Psoas muscle (tissue), 8 donors: Measurements from ENCODE around the gene MUC6. TPM values are rescaled to one million over a fixed set of nuclear protein-coding genes. Genes with fewer than 3 reads are reported as not detected.

Experiments
- ATAC-seq, 4 donors: fragments of 200-7000 bp; cut with Tn5 transposase; one replicate each; pipeline ENCODE4 v1.9.1; 2020; ENCODE audit warnings: moderate library complexity in 3 of 4, mild to moderate bottlenecking in 2 of 4
- DNase-seq, 2 donors: peaks; one replicate each; pipeline ENCODE4 v3.0.0-alpha.2; 2020
- H3K27ac ChIP-seq: fragments of 200-600 bp; one replicate; pipeline ENCODE4 v1.8.0; 2022
- H3K27me3 ChIP-seq, 3 donors: fragments of 200-600 bp in 1 of 3; one replicate each; pipeline versions ENCODE4 v1.6.1 to v1.8.0; 2013 to 2022; ENCODE audit warnings: low read length in 2 of 3, mild to moderate bottlenecking in 2 of 3, moderate library complexity in 1 of 3; ENCODE audit not compliant: insufficient read depth in 3 of 3
- H3K36me3 ChIP-seq, 2 donors: fragments of 200-600 bp in 1 of 2; one replicate each; pipeline versions ENCODE4 v1.6.1 to v1.8.0; 2013 to 2022; ENCODE audit warnings: low read depth in 1 of 2, mild to moderate bottlenecking in 1 of 2, moderate library complexity in 1 of 2; ENCODE audit not compliant: insufficient read depth in 1 of 2
- H3K4me1 ChIP-seq: fragments of 200-600 bp; one replicate; pipeline ENCODE4 v1.8.0; 2022
- H3K4me3 ChIP-seq: fragments of 200-600 bp; one replicate; pipeline ENCODE4 v1.8.0; 2022; ENCODE audit warnings: mild to moderate bottlenecking
- H3K9me3 ChIP-seq: fragments of 200-600 bp; one replicate; pipeline ENCODE4 v1.8.0; 2022
- CTCF ChIP-seq: fragments of 200-600 bp; IDR thresholded peaks from one replicate; pipeline ENCODE4 v1.8.0; 2022; ENCODE audit warnings: antibody characterized with exemption
- WGBS, 3 donors: extraction: QIAGEN DNeasy Blood & Tissue Kit; methylation state at CpG; one replicate each; pipeline versions ENCODE4 v1.1.6 to v1.1.7; 2013; 5-methylcytosine and 5-hydroxymethylcytosine counted together
- intact Hi-C, 2 donors: fragments of 100-400 bp; cut with DNase I; formaldehyde crosslinking; loops; one replicate each; pipeline versions ENCODE4 v1.11.0 to v1.14.2; 2022
- long read RNA-seq, 2 donors: library from polyadenylated mRNA; unstranded; transcript quantifications; one replicate each; pipeline ENCODE4 v2.0.0, GENCODE V29; 2021
- polyA plus RNA-seq, 3 donors: library from polyadenylated mRNA; stranded (reverse); fragments of 200-250 nt; gene quantifications; one replicate each; pipeline ENCODE4 v1.2.3, GENCODE V29; 2013
- total RNA-seq, 4 donors: library from RNA; stranded (reverse); fragmentation: NEBNext Ultra II Directional in 2 of 4; extraction: Animal tissue kit (Norgen Biotek cat#: 25700) in 2 of 4; gene quantifications; one replicate each; pipeline versions ENCODE4 v1.2.1 to v1.2.4, GENCODE V29; 2021 to 2023
- donor health status: healthy with polysubstance abuse.
- donor health status: DM: no; HTN: no; CAD: no; lungs with moderate emphysema.
- donor health status: Bipolar disorder and iron deficiency.
- donor health status: healthy.
- donor health status: DM: yes; HTN: yes; CAD: no.
- donor health status: DM: no; HTN: no; CAD: no.
- donor health status: DM: no; HTN: no; CAD: no.
- donor health status: DM: yes; HTN: yes; CAD: no.

MUC6 gene
- total RNA-seq: not detected
- polyA plus RNA-seq: under 1 TPM; under 0.01 to 0.04 (median 0.01) TPM
- long read RNA-seq, donor 1: 0 reads
- long read RNA-seq, donor 2, partial matches to known transcripts: 0 of 2 reads
- long read RNA-seq, donor 2, other reads (novel, unspliced or antisense): 2 of 2 reads

GRCh38 chr11:1036303-1036923, at the start of gene MUC6:
Gene MUC6, minus strand, starts transcription at chr11:1036718. Its CDS starts 63 bp downstream, at chr11:1036655.
- no peak for TF ChIP-seq CTCF

GRCh38 chr11:1085440-1086170, 49.1 kb upstream of the MUC6 start:
- intact Hi-C loops: no loop called here
- no peak for TF ChIP-seq CTCF
- H3K27ac ChIP-seq: no peak overlapping the region
- 72 to 80% (median 76%) methylated on average over 21 to 26 of the region's 26 CpGs for WGBS, 3 donors
- H3K9me3 ChIP-seq: no peaks in the 10 kb centered on the region
- no peaks in the 10 kb centered on the region for H3K4me1 ChIP-seq
- ATAC-seq (no peak), DNase-seq (peak; percentile 5 to 41)
- no peak overlapping the region for H3K4me3 ChIP-seq
- H3K27me3 ChIP-seq: peaks cover 0 to 4% (median 0%) of the 10 kb centered on the region in 3 donors
- H3K36me3 ChIP-seq: no peaks in the 10 kb centered on the region

More at GRCh38 chr11:1036303-1036923, at the start of gene MUC6:
- Histone ChIP-seq H3K36me3 (no peaks in the 10 kb centered on the region), H3K27ac (no peak within 1 kb of the TSS), H3K9me3 (no peaks in the 10 kb centered on the region), H3K4me1 (peaks cover 12% of the 10 kb centered on the region), H3K27me3 (peaks cover 0 to 4% (median 0%) of the 10 kb centered on the region in 3 donors), H3K4me3 (no peak within 1 kb of the TSS)
- WGBS, 3 donors: 65 to 79% (median 72%) methylated on average over 30 to 42 of the region's 42 CpGs
- DNase-seq (no peak), ATAC-seq (no peak)
- intact Hi-C loops: no loop called here

- no peaks in the 10 kb centered on the region for H3K9me3 ChIP-seq
- no peak overlapping the region for H3K4me3 ChIP-seq
- peaks cover 0 to 4% (median 0%) of the 10 kb centered on the region in 3 donors for H3K27me3 ChIP-seq
- TF ChIP-seq CTCF: no peak
- no peaks in the 10 kb centered on the region for H3K36me3 ChIP-seq
- H3K4me1 ChIP-seq: no peaks in the 10 kb centered on the region
- intact Hi-C loops: no loop called here
- H3K27ac ChIP-seq: no peak overlapping the region
- ATAC-seq: no peak
- DNase-seq: peak; percentile 10 to 56
- WGBS, 3 donors: 68 to 76% (median 70%) methylated on average over 44 to 49 of the region's 49 CpGs
Observed at GRCh38 chr11:1084561-1085439, 48.3 kb upstream of the MUC6 start.

- 73 to 75% (median 75%) methylated on average over 34 of the region's 34 CpGs for WGBS, 3 donors
- TF ChIP-seq CTCF: no peak
- DNase-seq (peak; percentile 8 to 45), ATAC-seq (no peak)
- no peaks in the 10 kb centered on the region for H3K36me3 ChIP-seq
- H3K27ac ChIP-seq: no peak overlapping the region
- no peak overlapping the region for H3K4me3 ChIP-seq
- intact Hi-C loops: no loop called here
- H3K4me1 ChIP-seq: no peaks in the 10 kb centered on the region
- H3K27me3 ChIP-seq: peaks cover 0 to 4% (median 0%) of the 10 kb centered on the region in 3 donors
- no peaks in the 10 kb centered on the region for H3K9me3 ChIP-seq
Observed at GRCh38 chr11:1083621-1084551, 47.4 kb upstream of the MUC6 start.
